HUES48 (cell line): ENCODE data around the gene WDFY2.
"Not testable (repeated sequence)": the region's sequence is repeated elsewhere in the genome, so short reads cannot be mapped to it uniquely, and the experiment has no call there.

Experiments used
- H3K27ac ChIP-seq: one replicate; pipeline ENCODE4 v1.7.0; 2013; ENCODE audit warnings: low read depth, low read length, inconsistent platforms
- H3K27me3 ChIP-seq: 2 replicates; pipeline ENCODE4 v1.6.1; 2013; ENCODE audit warnings: mild to moderate bottlenecking, low read length; ENCODE audit not compliant: control insufficient read depth, insufficient read depth
- H3K36me3 ChIP-seq: 2 replicates; pipeline ENCODE4 v1.6.1; 2013; ENCODE audit warnings: low read length; ENCODE audit not compliant: control insufficient read depth, insufficient read depth
- H3K4me1 ChIP-seq: 2 replicates; pipeline ENCODE4 v1.6.1; 2013; ENCODE audit warnings: mild to moderate bottlenecking, low read length; ENCODE audit not compliant: control insufficient read depth, insufficient read depth
- H3K4me3 ChIP-seq: 2 replicates; pipeline ENCODE4 v1.5.1; 2013; ENCODE audit warnings: mild to moderate bottlenecking, low read depth, low read length
- H3K9ac ChIP-seq: 2 replicates; pipeline ENCODE4 v1.6.1; 2013; ENCODE audit warnings: mild to moderate bottlenecking, low read depth, low read length, moderate library complexity
- H3K9me3 ChIP-seq: 2 replicates; pipeline ENCODE4 v1.6.1; 2013; ENCODE audit warnings: low read length; ENCODE audit not compliant: control insufficient read depth, insufficient read depth

Gene WDFY2

GRCh38 chr13:51636349-51636890 lies 52.2 kb downstream of the WDFY2 start:
- H3K36me3 ChIP-seq: no peaks in the 10 kb centered on the region
- no peak overlapping the region for H3K27ac ChIP-seq
- no peaks in the 10 kb centered on the region for H3K27me3 ChIP-seq
- H3K4me1 ChIP-seq: peaks cover 74% of the 10 kb centered on the region
- no peak overlapping the region for H3K9ac ChIP-seq
- H3K9me3 ChIP-seq: no peaks in the 10 kb centered on the region
- H3K4me3 ChIP-seq: no peak overlapping the region

GRCh38 chr13:51637852-51638215 lies 53.6 kb downstream of the WDFY2 start:
- H3K27me3 ChIP-seq: no peaks in the 10 kb centered on the region
- no peaks in the 10 kb centered on the region for H3K9me3 ChIP-seq
- peaks cover 66% of the 10 kb centered on the region for H3K4me1 ChIP-seq
- no peaks in the 10 kb centered on the region for H3K36me3 ChIP-seq
- H3K27ac ChIP-seq: peak overlapping the region; percentile 82
- H3K4me3 ChIP-seq: no peak overlapping the region
- no peak overlapping the region for H3K9ac ChIP-seq

- Histone ChIP-seq H3K27ac (peak overlapping the region; percentile 82), H3K4me1 (peaks cover 66% of the 10 kb centered on the region), H3K9ac (no peak overlapping the region), H3K9me3 (no peaks in the 10 kb centered on the region), H3K27me3 (no peaks in the 10 kb centered on the region), H3K4me3 (no peak overlapping the region), H3K36me3 (no peaks in the 10 kb centered on the region)
Measured at GRCh38 chr13:51638216-51638871, 54.1 kb downstream of the WDFY2 start.

GRCh38 chr13:51639171-51639570 lies 54.9 kb downstream of the WDFY2 start:
- no peak overlapping the region for H3K9ac ChIP-seq
- H3K27ac ChIP-seq: peak overlapping the region; percentile 82
- H3K4me3 ChIP-seq: no peak overlapping the region; the same call in 1 of the 2 replicates
- H3K4me1 ChIP-seq: peaks cover 66% of the 10 kb centered on the region
- H3K9me3 ChIP-seq: no peaks in the 10 kb centered on the region
- no peaks in the 10 kb centered on the region for H3K27me3 ChIP-seq
- H3K36me3 ChIP-seq: no peaks in the 10 kb centered on the region

GRCh38 chr13:51640696-51641095 lies 56.4 kb downstream of the WDFY2 start:
- H3K27ac ChIP-seq, H3K36me3 ChIP-seq: not testable (repeated sequence)
- peaks cover 73% of the 10 kb centered on the region for H3K4me1 ChIP-seq

GRCh38 chr13:51643105-51643881 lies 59.0 kb downstream of the WDFY2 start:
- Histone ChIP-seq H3K27me3 (no peaks in the 10 kb centered on the region), H3K9me3 (no peaks in the 10 kb centered on the region), H3K36me3 (no peaks in the 10 kb centered on the region), H3K9ac (no peak overlapping the region; the same call in 1 of the 2 replicates), H3K4me3 (no peak overlapping the region; the same call in 1 of the 2 replicates), H3K27ac (peak overlapping the region; percentile 75), H3K4me1 (peaks cover 61% of the 10 kb centered on the region)

More at GRCh38 chr13:51640696-51641095, 56.4 kb downstream of the WDFY2 start:
- H3K9ac ChIP-seq, H3K4me3 ChIP-seq, H3K27me3 ChIP-seq, H3K9me3 ChIP-seq: not testable (repeated sequence)

- H3K9me3 ChIP-seq: no peaks in the 10 kb centered on the region
- peak overlapping the region; percentile 10; the same call in 1 of the 2 replicates for H3K4me3 ChIP-seq
- peaks cover 55% of the 10 kb centered on the region for H3K4me1 ChIP-seq
- peak overlapping the region; percentile 75 for H3K27ac ChIP-seq
- H3K27me3 ChIP-seq: no peaks in the 10 kb centered on the region
- H3K9ac ChIP-seq: peak overlapping the region; percentile 39; the same call in 1 of the 2 replicates
- no peaks in the 10 kb centered on the region for H3K36me3 ChIP-seq
Measured at GRCh38 chr13:51643882-51644281, 59.6 kb downstream of the WDFY2 start.

GRCh38 chr13:51644654-51645053 lies 60.4 kb downstream of the WDFY2 start:
- Histone ChIP-seq H3K4me1 (peaks cover 47% of the 10 kb centered on the region), H3K36me3 (no peaks in the 10 kb centered on the region), H3K27ac (peak overlapping the region; percentile 75), H3K9me3 (no peaks in the 10 kb centered on the region), H3K9ac (peak overlapping the region; percentile 39; the same call in 1 of the 2 replicates), H3K4me3 (peak overlapping the region; percentile 21; the same call in 1 of the 2 replicates), H3K27me3 (no peaks in the 10 kb centered on the region)

GRCh38 chr13:51645154-51645650 lies 60.9 kb downstream of the WDFY2 start:
- Histone ChIP-seq H3K36me3 (no peaks in the 10 kb centered on the region), H3K9me3 (no peaks in the 10 kb centered on the region), H3K27me3 (no peaks in the 10 kb centered on the region), H3K4me1 (peaks cover 45% of the 10 kb centered on the region), H3K4me3 (peak overlapping the region; percentile 21; the same call in 1 of the 2 replicates), H3K9ac (peak overlapping the region; percentile 39), H3K27ac (peak overlapping the region; percentile 75)

GRCh38 chr13:51645761-51646670 lies 61.8 kb downstream of the WDFY2 start:
- H3K4me3 ChIP-seq: peak overlapping the region; percentile 21; the same call in 1 of the 2 replicates

More at GRCh38 chr13:51645761-51646670, 61.8 kb downstream of the WDFY2 start:
- Histone ChIP-seq H3K36me3 (no peaks in the 10 kb centered on the region), H3K9me3 (no peaks in the 10 kb centered on the region), H3K27me3 (no peaks in the 10 kb centered on the region), H3K9ac (peak overlapping the region; percentile 39), H3K4me1 (peaks cover 45% of the 10 kb centered on the region), H3K27ac (peak overlapping the region; percentile 75)
